Mesendoderm (in vitro differentiated cells): ENCODE data around the gene RNF144A.

Experiments
- DNase-seq: peaks from one replicate; pipeline ENCODE4 v3.0.0; 2013
- H2AK5ac ChIP-seq: 2 replicates; pipeline ENCODE4 v1.6.1; 2013; ENCODE audit warnings: low read length, inconsistent platforms
- H2BK120ac ChIP-seq: 2 replicates; pipeline ENCODE4 v1.6.1; 2013; ENCODE audit warnings: low read depth, mild to moderate bottlenecking, low read length, moderate library complexity, mixed read lengths
- H2BK15ac ChIP-seq: replicated peaks from 2 replicates; pipeline ENCODE4 v1.6.1; 2013; ENCODE audit warnings: low read depth, mild to moderate bottlenecking, moderate library complexity
- H2BK5ac ChIP-seq: 2 replicates; pipeline ENCODE4 v1.6.1; 2013; ENCODE audit warnings: low read length, inconsistent platforms
- H3K18ac ChIP-seq: 2 replicates; pipeline ENCODE4 v1.6.1; 2013; ENCODE audit warnings: mild to moderate bottlenecking, low read length, mixed read lengths
- H3K23ac ChIP-seq: one replicate; pipeline ENCODE4 v1.6.1; 2013; ENCODE audit warnings: low read length
- H3K27ac ChIP-seq: 2 replicates; pipeline ENCODE4 v1.5.1; 2013; ENCODE audit warnings: low read depth, mild to moderate bottlenecking, inconsistent platforms, low read length, moderate library complexity
- H3K27me3 ChIP-seq: 2 replicates; pipeline ENCODE4 v1.6.1; 2013; ENCODE audit warnings: low read length, control low read depth, mild to moderate bottlenecking, inconsistent platforms; ENCODE audit not compliant: insufficient read depth, poor library complexity
- H3K36me3 ChIP-seq: 2 replicates; pipeline ENCODE4 v1.6.1; 2013; ENCODE audit warnings: low read length, inconsistent platforms; ENCODE audit not compliant: control insufficient read depth, insufficient read depth
- H3K4ac ChIP-seq: one replicate; pipeline ENCODE4 v1.6.1; 2013; ENCODE audit warnings: low read depth, mild to moderate bottlenecking, low read length, moderate library complexity
- H3K4me1 ChIP-seq: 2 replicates; pipeline ENCODE4 v1.6.1; 2013; ENCODE audit warnings: low read depth, low read length, inconsistent platforms; ENCODE audit not compliant: control insufficient read depth
- H3K4me2 ChIP-seq: 2 replicates; pipeline ENCODE4 v1.6.1; 2013; ENCODE audit warnings: low read length
- H3K4me3 ChIP-seq: 2 replicates; pipeline ENCODE4 v1.5.1; 2013; ENCODE audit warnings: mild to moderate bottlenecking, low read length
- H3K56ac ChIP-seq: one replicate; pipeline ENCODE4 v1.6.1; 2013; ENCODE audit warnings: low read length
- H3K79me1 ChIP-seq: 2 replicates; pipeline ENCODE4 v1.6.1; 2013; ENCODE audit warnings: low read length, inconsistent platforms
- H3K79me2 ChIP-seq: 2 replicates; pipeline ENCODE4 v1.6.1; 2013; ENCODE audit warnings: mild to moderate bottlenecking, low read length; ENCODE audit not compliant: control insufficient read depth, insufficient read depth
- H3K9ac ChIP-seq: 2 replicates; pipeline ENCODE4 v1.6.1; 2013; ENCODE audit warnings: low read length, inconsistent platforms
- H4K5ac ChIP-seq: one replicate; pipeline ENCODE4 v1.6.1; 2013; ENCODE audit warnings: low read length
- H4K8ac ChIP-seq: one replicate; pipeline ENCODE4 v1.6.1; 2013; ENCODE audit warnings: low read depth, mild to moderate bottlenecking, control low read depth, low read length, moderate library complexity
- WGBS: extraction: QIAGEN DNeasy Blood & Tissue Kit; methylation state at CpG from one replicate; pipeline ENCODE4 v1.1.7; 2013; ENCODE audit warnings: low lambda C conversion rate, missing lambda C conversion rate; ENCODE audit not compliant: insufficient coverage; ENCODE audit errors: extremely low coverage; 5-methylcytosine and 5-hydroxymethylcytosine counted together

RNF144A gene

GRCh38 chr2:6878549-6878948, 38.7 kb upstream of the RNF144A start:
- H4K5ac ChIP-seq, result no peak overlapping the region
- H3K4me2 ChIP-seq, result no peak overlapping the region
- no peak overlapping the region for H2BK15ac ChIP-seq
- no peaks in the 10 kb centered on the region for H3K36me3 ChIP-seq
- H3K56ac ChIP-seq, result no peak overlapping the region
- WGBS, result no CpG with 5 or more reads among the region's 4 CpGs
- H2BK5ac ChIP-seq, result no peak overlapping the region
- H3K18ac ChIP-seq, result no peak overlapping the region
- no peak overlapping the region for H4K8ac ChIP-seq
- H3K27me3 ChIP-seq, result no peaks in the 10 kb centered on the region
- H3K79me2 ChIP-seq, result no peaks in the 10 kb centered on the region
- no peaks in the 10 kb centered on the region for H3K4me1 ChIP-seq
- DNase-seq, result no peak
- H2BK120ac ChIP-seq, result no peak overlapping the region
- no peak overlapping the region for H3K4me3 ChIP-seq
- H3K4ac ChIP-seq, result no peak overlapping the region
- no peaks in the 10 kb centered on the region for H3K79me1 ChIP-seq
- no peak overlapping the region for H3K23ac ChIP-seq
- no peak overlapping the region for H3K9ac ChIP-seq
- H3K27ac ChIP-seq, result no peak overlapping the region
- H2AK5ac ChIP-seq, result no peak overlapping the region

GRCh38 chr2:6879011-6879410, 38.2 kb upstream of the RNF144A start:
- no peak overlapping the region for H3K23ac ChIP-seq
- no peak overlapping the region for H3K18ac ChIP-seq
- H3K79me1 ChIP-seq, result no peaks in the 10 kb centered on the region
- no peak overlapping the region for H2BK15ac ChIP-seq
- no CpG with 5 or more reads among the region's 2 CpGs for WGBS
- no peak overlapping the region for H3K9ac ChIP-seq
- H2BK120ac ChIP-seq, result no peak overlapping the region
- no peak for DNase-seq
- H3K27me3 ChIP-seq, result no peaks in the 10 kb centered on the region
- no peaks in the 10 kb centered on the region for H3K79me2 ChIP-seq
- H4K5ac ChIP-seq, result no peak overlapping the region
- H3K4me2 ChIP-seq, result no peak overlapping the region
- H3K4me1 ChIP-seq, result no peaks in the 10 kb centered on the region
- H4K8ac ChIP-seq, result no peak overlapping the region
- no peak overlapping the region for H2BK5ac ChIP-seq
- no peak overlapping the region for H3K27ac ChIP-seq
- H3K56ac ChIP-seq, result no peak overlapping the region
- no peak overlapping the region for H3K4me3 ChIP-seq
- H3K4ac ChIP-seq, result no peak overlapping the region
- H3K36me3 ChIP-seq, result no peaks in the 10 kb centered on the region
- H2AK5ac ChIP-seq, result no peak overlapping the region

GRCh38 chr2:6880200-6880733, 36.9 kb upstream of the RNF144A start:
- H2BK15ac ChIP-seq, result no peak overlapping the region
- H3K23ac ChIP-seq, result no peak overlapping the region
- H3K79me1 ChIP-seq, result no peaks in the 10 kb centered on the region
- no peak overlapping the region for H4K5ac ChIP-seq
- no peak overlapping the region for H2BK5ac ChIP-seq
- no peak overlapping the region for H3K4me2 ChIP-seq
- no peak overlapping the region for H3K9ac ChIP-seq
- no peak overlapping the region for H3K4ac ChIP-seq
- no CpG with 5 or more reads among the region's 2 CpGs for WGBS
- H2BK120ac ChIP-seq, result no peak overlapping the region
- H3K4me1 ChIP-seq, result no peaks in the 10 kb centered on the region
- no peak overlapping the region for H3K18ac ChIP-seq
- no peak overlapping the region for H3K56ac ChIP-seq
- no peaks in the 10 kb centered on the region for H3K36me3 ChIP-seq
- H3K79me2 ChIP-seq, result no peaks in the 10 kb centered on the region
- no peak overlapping the region for H2AK5ac ChIP-seq
- H3K4me3 ChIP-seq, result no peak overlapping the region
- DNase-seq, result no peak
- H3K27me3 ChIP-seq, result no peaks in the 10 kb centered on the region
- H3K27ac ChIP-seq, result no peak overlapping the region
- H4K8ac ChIP-seq, result no peak overlapping the region

- Histone ChIP-seq H2AK5ac (no peak overlapping the region), H3K23ac (no peak overlapping the region), H3K79me2 (no peaks in the 10 kb centered on the region), H3K9ac (no peak overlapping the region), H3K4me2 (no peak overlapping the region), H3K27me3 (no peaks in the 10 kb centered on the region), H3K18ac (no peak overlapping the region), H3K27ac (no peak overlapping the region), H3K79me1 (no peaks in the 10 kb centered on the region), H4K8ac (no peak overlapping the region), H3K36me3 (no peaks in the 10 kb centered on the region), H3K4ac (no peak overlapping the region), H4K5ac (no peak overlapping the region), H3K56ac (no peak overlapping the region), H3K4me1 (no peaks in the 10 kb centered on the region), H2BK120ac (no peak overlapping the region), H2BK5ac (no peak overlapping the region), H3K4me3 (no peak overlapping the region), H2BK15ac (no peak overlapping the region)
- DNase-seq, result no peak
- WGBS, result no CpG with 5 or more reads among the region's 1 CpG
Observed at GRCh38 chr2:6881046-6881445, 36.2 kb upstream of the RNF144A start.

- H3K79me2 ChIP-seq, result no peaks in the 10 kb centered on the region
- H3K27ac ChIP-seq, result no peak overlapping the region
- no peak overlapping the region for H3K4ac ChIP-seq
- no CpG with 5 or more reads among the region's 5 CpGs for WGBS
- H3K18ac ChIP-seq, result no peak overlapping the region
- no peaks in the 10 kb centered on the region for H3K36me3 ChIP-seq
- H4K5ac ChIP-seq, result no peak overlapping the region
- H3K23ac ChIP-seq, result no peak overlapping the region
- no peak overlapping the region for H2BK120ac ChIP-seq
- H2BK15ac ChIP-seq, result no peak overlapping the region
- H3K9ac ChIP-seq, result no peak overlapping the region
- H3K56ac ChIP-seq, result no peak overlapping the region
- H3K4me3 ChIP-seq, result no peak overlapping the region
- H3K79me1 ChIP-seq, result no peaks in the 10 kb centered on the region
- no peak for DNase-seq
- no peaks in the 10 kb centered on the region for H3K27me3 ChIP-seq
- H4K8ac ChIP-seq, result no peak overlapping the region
- no peaks in the 10 kb centered on the region for H3K4me1 ChIP-seq
- H3K4me2 ChIP-seq, result no peak overlapping the region
- H2AK5ac ChIP-seq, result no peak overlapping the region
- no peak overlapping the region for H2BK5ac ChIP-seq
Observed at GRCh38 chr2:6881516-6881915, 35.7 kb upstream of the RNF144A start.

GRCh38 chr2:6883448-6884122, 33.6 kb upstream of the RNF144A start:
- DNase-seq, result no peak
- no peak overlapping the region for H3K27ac ChIP-seq
- H4K8ac ChIP-seq, result no peak overlapping the region
- no peaks in the 10 kb centered on the region for H3K27me3 ChIP-seq
- no peak overlapping the region for H2BK120ac ChIP-seq
- H3K56ac ChIP-seq, result no peak overlapping the region
- no peak overlapping the region for H3K4me2 ChIP-seq
- no peak overlapping the region for H2AK5ac ChIP-seq
- no peaks in the 10 kb centered on the region for H3K36me3 ChIP-seq
- no peak overlapping the region for H2BK15ac ChIP-seq
- H3K4ac ChIP-seq, result no peak overlapping the region
- H3K4me3 ChIP-seq, result no peak overlapping the region
- H3K79me2 ChIP-seq, result no peaks in the 10 kb centered on the region
- no peak overlapping the region for H2BK5ac ChIP-seq
- no peak overlapping the region for H3K18ac ChIP-seq
- H3K9ac ChIP-seq, result no peak overlapping the region
- H3K23ac ChIP-seq, result no peak overlapping the region
- no peaks in the 10 kb centered on the region for H3K4me1 ChIP-seq
- no peaks in the 10 kb centered on the region for H3K79me1 ChIP-seq
- WGBS, result no CpG with 5 or more reads among the region's 7 CpGs
- no peak overlapping the region for H4K5ac ChIP-seq
